SU-DHL-6 (cell line): ENCODE measurements around the gene DYNLRB1.

Source experiments
- H2AFZ ChIP-seq: fragments of 200-600 bp; sonication (generic); 2 replicates; pipeline ENCODE4 v1.6.1; 2014; ENCODE audit warnings: low read depth, mild to moderate bottlenecking, moderate library complexity, mixed read lengths, antibody characterized with exemption, low read length; ENCODE audit not compliant: severe bottlenecking
- H3F3A ChIP-seq: fragments of 200-600 bp; shearing (Covaris generic); 2 replicates; pipeline ENCODE4 v1.6.0; 2016; ENCODE audit warnings: antibody characterized with exemption, mild to moderate bottlenecking; ENCODE audit not compliant: insufficient read depth
- H3K27ac ChIP-seq: fragments of 200-600 bp; sonication (generic); 2 replicates; pipeline ENCODE4 v1.5.1; 2016; ENCODE audit warnings: low read depth, mild to moderate bottlenecking, low read length, moderate library complexity, mixed read lengths
- H3K27me3 ChIP-seq: fragments of 200-600 bp; sonication (generic), shearing (Covaris generic); 2 replicates; pipeline ENCODE4 v1.6.0; 2014; ENCODE audit warnings: mild to moderate bottlenecking, low read length
- H3K36me3 ChIP-seq: fragments of 200-600 bp; sonication (generic); 2 replicates; pipeline ENCODE4 v1.6.1; 2014; ENCODE audit warnings: mild to moderate bottlenecking, low read length, mixed read lengths
- H3K4me2 ChIP-seq: fragments of 300-600, 200-600 bp; shearing (Covaris generic), sonication (generic); 2 replicates; pipeline ENCODE4 v1.6.0; 2014; ENCODE audit warnings: low read length, low read depth, mild to moderate bottlenecking; ENCODE audit not compliant: poor library complexity, severe bottlenecking
- H3K4me3 ChIP-seq: fragments of 200-600 bp; sonication (generic); 2 replicates; pipeline ENCODE4 v1.5.1; 2014; ENCODE audit warnings: antibody characterized with exemption, low read length, mild to moderate bottlenecking, mixed read lengths; ENCODE audit not compliant: insufficient read depth, poor library complexity, severe bottlenecking
- H3K79me2 ChIP-seq: fragments of 200-600 bp; sonication (generic); 2 replicates; pipeline ENCODE4 v1.6.1; 2014; ENCODE audit warnings: mild to moderate bottlenecking, low read length, moderate library complexity; ENCODE audit not compliant: insufficient read depth
- H3K9ac ChIP-seq: fragments of 200-600 bp; sonication (generic); 2 replicates; pipeline ENCODE4 v1.7.0; 2014; ENCODE audit warnings: mild to moderate bottlenecking, low read length
- H3K9me2 ChIP-seq: fragments of 200-600 bp; sonication (generic); replicated peaks from 2 replicates; pipeline ENCODE4 v1.6.1; 2014; ENCODE audit warnings: low read length; ENCODE audit not compliant: insufficient read depth
- H3K9me3 ChIP-seq: fragments of 200-600 bp; sonication (generic); 2 replicates; pipeline ENCODE4 v1.6.1; 2014; ENCODE audit warnings: low read length, mixed read lengths; ENCODE audit not compliant: insufficient read depth
- H4K20me1 ChIP-seq: fragments of 200-600 bp; sonication (generic); 2 replicates; pipeline ENCODE4 v1.6.1; 2014; ENCODE audit warnings: low read depth, mild to moderate bottlenecking, antibody characterized with exemption, low read length, moderate library complexity, mixed read lengths
- EZH2phosphoT487 ChIP-seq: fragments of 200-600 bp; sonication (generic), shearing (Covaris generic); conservative IDR thresholded peaks from 2 replicates; pipeline ENCODE4 v1.6.1; 2018; ENCODE audit warnings: mild to moderate bottlenecking, antibody characterized with exemption, low read length, moderate library complexity, mixed read lengths
- TF ChIP-seq, protein P1 (sequence below): fragments of 200-600 bp; sonication (generic); IDR thresholded peaks from one replicate; pipeline ENCODE4 v1.5.1; 2017; ENCODE audit warnings: antibody characterized with exemption, mild to moderate bottlenecking, low read length, moderate library complexity; ENCODE audit not compliant: insufficient read depth, poor library complexity, severe bottlenecking

Gene DYNLRB1

DNA sequence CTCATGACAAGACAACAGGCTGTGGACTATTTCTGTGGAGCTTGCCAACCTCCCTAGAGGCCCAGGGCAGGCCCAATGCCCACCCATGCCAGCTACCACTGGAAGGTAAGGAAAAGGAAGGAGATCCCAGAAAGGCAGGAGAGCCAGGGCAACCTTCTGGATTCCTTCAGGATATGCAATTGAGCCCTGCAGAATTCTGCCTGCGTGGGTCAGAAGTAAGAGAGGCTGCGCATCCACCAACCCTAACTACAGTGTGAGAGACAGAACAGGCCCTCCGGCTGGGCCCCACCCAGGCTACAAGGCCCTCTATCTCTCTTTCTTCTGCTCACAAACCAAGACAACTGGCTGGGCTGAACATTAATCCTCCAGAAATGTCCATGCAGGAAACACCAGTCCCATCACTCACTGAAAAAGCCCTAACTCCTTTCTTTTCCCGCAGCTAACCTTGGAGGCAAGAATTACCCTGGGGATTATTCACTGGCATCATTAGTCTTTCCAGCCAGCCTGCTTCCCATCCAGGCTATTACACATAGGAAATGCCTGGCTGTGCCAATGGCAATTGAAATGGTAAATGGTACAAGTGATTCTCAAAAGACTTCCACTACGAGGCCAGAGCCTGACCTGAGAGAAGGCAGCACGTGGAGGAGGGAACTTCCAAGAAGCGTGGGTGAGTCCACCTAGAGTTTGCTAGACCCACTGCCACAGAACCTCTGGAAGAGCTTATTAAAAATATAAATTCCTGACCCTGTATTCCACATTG lies 57.5 kb downstream of the DYNLRB1 start:
- Histone ChIP-seq H3K27ac (no peak overlapping the region), H3K79me2 (no peaks in the 10 kb centered on the region), H2AFZ (no peak overlapping the region), H3K9ac (no peak overlapping the region), H3K9me2 (no peaks in the 10 kb centered on the region), H3K27me3 (no peaks in the 10 kb centered on the region), H3F3A (no peaks in the 10 kb centered on the region), H3K4me2 (no peak overlapping the region), H3K4me3 (no peak overlapping the region), H3K9me3 (no peaks in the 10 kb centered on the region), H3K36me3 (no peaks in the 10 kb centered on the region), H4K20me1 (no peaks in the 10 kb centered on the region)
- TF ChIP-seq, protein P1, sequence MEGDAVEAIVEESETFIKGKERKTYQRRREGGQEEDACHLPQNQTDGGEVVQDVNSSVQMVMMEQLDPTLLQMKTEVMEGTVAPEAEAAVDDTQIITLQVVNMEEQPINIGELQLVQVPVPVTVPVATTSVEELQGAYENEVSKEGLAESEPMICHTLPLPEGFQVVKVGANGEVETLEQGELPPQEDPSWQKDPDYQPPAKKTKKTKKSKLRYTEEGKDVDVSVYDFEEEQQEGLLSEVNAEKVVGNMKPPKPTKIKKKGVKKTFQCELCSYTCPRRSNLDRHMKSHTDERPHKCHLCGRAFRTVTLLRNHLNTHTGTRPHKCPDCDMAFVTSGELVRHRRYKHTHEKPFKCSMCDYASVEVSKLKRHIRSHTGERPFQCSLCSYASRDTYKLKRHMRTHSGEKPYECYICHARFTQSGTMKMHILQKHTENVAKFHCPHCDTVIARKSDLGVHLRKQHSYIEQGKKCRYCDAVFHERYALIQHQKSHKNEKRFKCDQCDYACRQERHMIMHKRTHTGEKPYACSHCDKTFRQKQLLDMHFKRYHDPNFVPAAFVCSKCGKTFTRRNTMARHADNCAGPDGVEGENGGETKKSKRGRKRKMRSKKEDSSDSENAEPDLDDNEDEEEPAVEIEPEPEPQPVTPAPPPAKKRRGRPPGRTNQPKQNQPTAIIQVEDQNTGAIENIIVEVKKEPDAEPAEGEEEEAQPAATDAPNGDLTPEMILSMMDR = no peak
- TF ChIP-seq EZH2phosphoT487 = no peak

GRCh38 chr20:34574426-34574825 lies 58.2 kb downstream of the DYNLRB1 start:
- no peak overlapping the region for H3K4me2 ChIP-seq
- no peaks in the 10 kb centered on the region for H3F3A ChIP-seq
- H3K9me3 ChIP-seq = no peaks in the 10 kb centered on the region
- no peaks in the 10 kb centered on the region for H3K27me3 ChIP-seq
- H3K4me3 ChIP-seq = no peak overlapping the region
- H3K9me2 ChIP-seq = no peaks in the 10 kb centered on the region
- H2AFZ ChIP-seq = no peak overlapping the region
- no peak overlapping the region for H3K27ac ChIP-seq
- H4K20me1 ChIP-seq = no peaks in the 10 kb centered on the region
- no peaks in the 10 kb centered on the region for H3K79me2 ChIP-seq
- TF ChIP-seq EZH2phosphoT487 = no peak
- H3K9ac ChIP-seq = no peak overlapping the region
- no peaks in the 10 kb centered on the region for H3K36me3 ChIP-seq

GRCh38 chr20:34574861-34575260 lies 58.6 kb downstream of the DYNLRB1 start:
- H3K27ac ChIP-seq = no peak overlapping the region
- TF ChIP-seq, protein P1 = no peak
- no peak for TF ChIP-seq EZH2phosphoT487
- no peaks in the 10 kb centered on the region for H3K9me3 ChIP-seq
- no peak overlapping the region for H3K4me2 ChIP-seq
- H4K20me1 ChIP-seq = no peaks in the 10 kb centered on the region
- no peaks in the 10 kb centered on the region for H3K27me3 ChIP-seq
- no peaks in the 10 kb centered on the region for H3K9me2 ChIP-seq
- no peaks in the 10 kb centered on the region for H3K36me3 ChIP-seq
- H3K79me2 ChIP-seq = no peaks in the 10 kb centered on the region
- H3K4me3 ChIP-seq = no peak overlapping the region
- no peak overlapping the region for H3K9ac ChIP-seq
- no peak overlapping the region for H2AFZ ChIP-seq
- no peaks in the 10 kb centered on the region for H3F3A ChIP-seq

DNA sequence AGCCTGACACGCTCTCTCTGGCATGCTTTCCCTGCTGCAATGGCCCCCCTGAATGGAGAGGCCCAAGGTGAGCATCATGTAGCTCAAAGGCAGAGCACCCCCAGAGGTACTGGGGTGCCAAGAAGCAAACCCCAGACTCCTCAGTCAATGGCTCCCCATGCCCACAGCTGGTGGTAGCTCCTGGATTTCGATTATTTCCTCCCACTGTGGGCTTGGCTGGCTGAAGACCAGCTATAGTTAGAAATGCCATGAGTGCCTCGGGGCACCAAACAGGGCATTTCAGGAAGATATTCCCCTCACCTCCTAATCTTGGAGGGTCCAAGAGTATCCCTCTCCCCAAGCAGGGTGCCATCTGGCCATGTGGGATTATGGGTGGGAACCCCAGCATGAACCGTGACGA lies 59.0 kb downstream of the DYNLRB1 start:
- no peaks in the 10 kb centered on the region for H4K20me1 ChIP-seq
- no peaks in the 10 kb centered on the region for H3K9me2 ChIP-seq
- no peak overlapping the region for H3K27ac ChIP-seq
- H2AFZ ChIP-seq = no peak overlapping the region
- no peaks in the 10 kb centered on the region for H3K9me3 ChIP-seq
- no peaks in the 10 kb centered on the region for H3F3A ChIP-seq
- no peaks in the 10 kb centered on the region for H3K79me2 ChIP-seq
- no peak overlapping the region for H3K4me2 ChIP-seq
- H3K27me3 ChIP-seq = no peaks in the 10 kb centered on the region
- H3K9ac ChIP-seq = no peak overlapping the region
- no peaks in the 10 kb centered on the region for H3K36me3 ChIP-seq
- no peak overlapping the region for H3K4me3 ChIP-seq
- no peak for TF ChIP-seq EZH2phosphoT487
- TF ChIP-seq, protein P1 = no peak
